CD4-positive, alpha-beta T cell (primary cell): ENCODE data around the gene PLD4. TPM values are rescaled to one million over a fixed set of nuclear protein-coding genes. Genes with fewer than 3 reads are reported as not detected.

Experiments used
- ATAC-seq: fragments of 200-7000 bp; cut with Tn5 transposase; one replicate; pipeline ENCODE4 v1.10.0; 2022; ENCODE audit warnings: mild to moderate bottlenecking; ENCODE audit not compliant: poor library complexity
- CTCF ChIA-PET: fragments of 350-600 bp; sonication (Branson Sonifier 250); formaldehyde crosslinking; loops from one replicate; lab custom pipeline; 2021; ENCODE audit warnings: antibody characterized with exemption, inconsistent platforms; lab: Charles Lee
- POLR2A ChIA-PET: fragments of 350-600 bp; sonication (Branson Sonifier 250); formaldehyde crosslinking; loops from one replicate; lab custom pipeline; 2021; ENCODE audit warnings: antibody characterized with exemption, inconsistent platforms; lab: Charles Lee
- DNase-seq, 14 experiments: peaks; one replicate each; pipeline ENCODE4 v3.0.0-alpha.2; 2013 to 2020; ENCODE audit warnings: mixed read lengths in 2 of 14
- H3K27ac ChIP-seq, 2 donors: one replicate each; pipeline versions ENCODE4 v1.5.1 to v1.7.0; 2013; ENCODE audit warnings: low read length in 2 of 2, low read depth in 1 of 2, mild to moderate bottlenecking in 1 of 2
- H3K27me3 ChIP-seq, 2 experiments: 1 replicate in 1 of 2; 2 replicates in 1 of 2; pipeline versions ENCODE4 v1.6.1 to v1.7.0; 2013; ENCODE audit warnings: low read length in 2 of 2, control low read depth in 1 of 2, mild to moderate bottlenecking in 1 of 2, moderate library complexity in 1 of 2; ENCODE audit not compliant: insufficient read depth in 2 of 2, control insufficient read depth in 1 of 2
- H3K36me3 ChIP-seq: one replicate; pipeline ENCODE4 v1.6.1; 2013; ENCODE audit warnings: low read length, control low read depth; ENCODE audit not compliant: insufficient read depth
- H3K4me1 ChIP-seq: one replicate; pipeline ENCODE4 v1.6.1; 2013; ENCODE audit warnings: low read length, control low read depth; ENCODE audit not compliant: insufficient read depth
- H3K4me3 ChIP-seq: one replicate; pipeline ENCODE4 v1.5.1; 2013; ENCODE audit warnings: mild to moderate bottlenecking, low read length, moderate library complexity
- H3K9me3 ChIP-seq, 2 experiments: 1 replicate in 1 of 2; 2 replicates in 1 of 2; pipeline versions ENCODE4 v1.6.1 to v1.7.0; 2013; ENCODE audit warnings: low read length in 2 of 2, mild to moderate bottlenecking in 2 of 2, control low read depth in 1 of 2, moderate library complexity in 1 of 2; ENCODE audit not compliant: control insufficient read depth in 1 of 2, insufficient read depth in 1 of 2
- H3K27ac Mint-ChIP-seq: one replicate; pipeline ENCODE4 v1.8.0; 2020; ENCODE audit warnings: mixed read lengths
- H3K27me3 Mint-ChIP-seq: one replicate; pipeline ENCODE4 v1.8.0; 2021; ENCODE audit warnings: mixed read lengths
- H3K36me3 Mint-ChIP-seq: one replicate; pipeline ENCODE4 v1.8.0; 2021; ENCODE audit warnings: low read depth, mixed read lengths
- H3K4me1 Mint-ChIP-seq: one replicate; pipeline ENCODE4 v1.8.0; 2021; ENCODE audit warnings: low read depth, mixed read lengths
- H3K4me3 Mint-ChIP-seq: one replicate; pipeline ENCODE4 v1.8.0; 2020; ENCODE audit warnings: mild to moderate bottlenecking, mixed read lengths
- H3K9me3 Mint-ChIP-seq: one replicate; pipeline ENCODE4 v1.8.0; 2020; ENCODE audit warnings: mixed read lengths
- CTCF ChIP-seq: fragments of 200-600 bp; IDR thresholded peaks from one replicate; pipeline ENCODE4 v1.8.0; 2022; ENCODE audit warnings: antibody characterized with exemption, mild to moderate bottlenecking
- intact Hi-C, 2 experiments: fragments of 100-400 bp; cut with DNase I in 1 of 2; cut with micrococcal nuclease in 1 of 2; formaldehyde crosslinking; loops; one replicate each; pipeline versions ENCODE4 v1.15.1 to v1.9.0; 2023 to 2025; cut with DNase I, micrococcal nuclease
- total RNA-seq, 174 experiments: library from RNA in 2 of 174; stranded (reverse) in 2 of 174; gene quantifications; one replicate each; pipeline ENCODE4 v1.2.3 and lab custom pipeline; 2021 to 2026

The PLD4 gene
- total RNA-seq, 2 experiments from 2014 or later, result 1.6 to 2.1 TPM

GRCh38 chr14:104931304-104931770 is 6.7 kb downstream of the PLD4 start:
- H3K27ac ChIP-seq, result no peak overlapping the region
- Mint-ChIP-seq H3K27ac (no peak overlapping the region), H3K27me3 (peaks cover 10% of the 10 kb centered on the region), H3K4me1 (peaks cover 5% of the 10 kb centered on the region), H3K9me3 (no peaks in the 10 kb centered on the region), H3K4me3 (peak overlapping the region; percentile 30), H3K36me3 (no peaks in the 10 kb centered on the region)
- POLR2A ChIA-PET, result no interaction called here
- H3K4me3 ChIP-seq, result no peak overlapping the region
- CTCF ChIA-PET, result no interaction called here
- peaks cover 11% of the 10 kb centered on the region for H3K4me1 ChIP-seq
- H3K36me3 ChIP-seq, result no peaks in the 10 kb centered on the region
- no peak for TF ChIP-seq CTCF
- DNase-seq, result peak in 2 of 14 experiments; percentile 15 to 32
- intact Hi-C loops, result loop anchor here in 1 of 2 experiments (5.0 kb wide), 1 partner anchor 164 kb away; no protein-coding TSS in a partner anchor
- peaks cover 0 to 7% of the 10 kb centered on the region in 2 experiments for H3K27me3 ChIP-seq
- no peaks in the 10 kb centered on the region for H3K9me3 ChIP-seq
- ATAC-seq, result no peak

GRCh38 chr14:104931771-104932675 is 7.3 kb downstream of the PLD4 start:
- ATAC-seq (no peak), DNase-seq (peak in 2 of 14 experiments; percentile 29 to 37)
- Mint-ChIP-seq H3K36me3 (no peaks in the 10 kb centered on the region), H3K9me3 (no peaks in the 10 kb centered on the region), H3K27me3 (peaks cover 10% of the 10 kb centered on the region), H3K4me3 (peak overlapping the region; percentile 80), H3K4me1 (peaks cover 5% of the 10 kb centered on the region), H3K27ac (no peak overlapping the region)
- no peaks in the 10 kb centered on the region for H3K36me3 ChIP-seq
- ChIA-PET CTCF (no interaction called here), POLR2A (no interaction called here)
- intact Hi-C loops, result loop anchor here in 1 of 2 experiments (5.0 kb wide), 1 partner anchor 165 kb away; no protein-coding TSS in a partner anchor
- no peak for TF ChIP-seq CTCF
- no peak overlapping the region for H3K27ac ChIP-seq
- H3K9me3 ChIP-seq, result no peaks in the 10 kb centered on the region
- peaks cover 10% of the 10 kb centered on the region for H3K4me1 ChIP-seq
- peaks cover 0 to 7% of the 10 kb centered on the region in 2 experiments for H3K27me3 ChIP-seq
- no peak overlapping the region for H3K4me3 ChIP-seq

GRCh38 chr14:104932676-104933631 is 8.3 kb downstream of the PLD4 start:
- ChIA-PET CTCF (interaction anchor here (2.1 kb wide), 1 partner anchor 113 kb away, joined by 6 read pairs; no protein-coding TSS in a partner anchor), POLR2A (interaction anchor here (0.8 kb wide), 1 partner anchor 68 kb away, joined by 3 read pairs; no protein-coding TSS in a partner anchor)
- Mint-ChIP-seq H3K27me3 (peaks cover 15% of the 10 kb centered on the region), H3K4me3 (peak overlapping the region; percentile 77), H3K4me1 (peaks cover 5% of the 10 kb centered on the region), H3K9me3 (no peaks in the 10 kb centered on the region), H3K27ac (no peak overlapping the region), H3K36me3 (no peaks in the 10 kb centered on the region)
- ATAC-seq (peak; percentile 97), DNase-seq (peak; percentile 70 to 91 (median 81))
- Histone ChIP-seq H3K4me1 (peaks cover 10% of the 10 kb centered on the region), H3K4me3 (peak overlapping the region; percentile 45), H3K36me3 (no peaks in the 10 kb centered on the region), H3K27me3 (no peaks in the 10 kb centered on the region), H3K9me3 (no peaks in the 10 kb centered on the region), H3K27ac (no peak overlapping the region)
- peak; percentile 66 for TF ChIP-seq CTCF
- intact Hi-C loops, result loop anchor here in 1 of 2 experiments (1.0 to 5.0 kb wide), 2 partner anchors 112 to 166 kb away; no protein-coding TSS in a partner anchor
